Thyroid gland (tissue), 4 donors: ENCODE measurements around the gene COL4A1. TPM values are rescaled to one million over a fixed set of nuclear protein-coding genes. Genes with fewer than 3 reads are reported as not detected.

Experiments used
- DNase-seq, 2 donors: peaks; one replicate each; pipeline ENCODE4 v3.0.0-alpha.2; 2019
- H3K27ac ChIP-seq, 3 donors: fragments of 200-600 bp; sonication (generic); 1 replicate in 2 of 3; 2 replicates in 1 of 3; pipeline ENCODE4 v1.5.1; 2016 to 2019; ENCODE audit warnings: mild to moderate bottlenecking in 1 of 3, moderate library complexity in 1 of 3
- H3K27me3 ChIP-seq: fragments of 200-600 bp; sonication (generic); one replicate; pipeline ENCODE4 v1.5.1; 2019
- H3K36me3 ChIP-seq, 2 donors: fragments of 200-600 bp; sonication (generic); one replicate each; pipeline ENCODE4 v1.5.1; 2016 to 2019
- H3K4me1 ChIP-seq, 2 donors: fragments of 200-600 bp; sonication (generic); one replicate each; pipeline ENCODE4 v1.5.1; 2017 to 2019
- H3K4me3 ChIP-seq, 3 donors: fragments of 200-600 bp; sonication (generic); replicated peaks in 1 of 3; 1 replicate in 2 of 3; 2 replicates in 1 of 3; pipeline ENCODE4 v1.5.1; 2016; ENCODE audit warnings: mild to moderate bottlenecking in 1 of 3
- H3K9me3 ChIP-seq: fragments of 200-600 bp; sonication (generic); one replicate; pipeline ENCODE4 v1.5.1; 2017
- CTCF ChIP-seq, 6 experiments: fragments of 200-600 bp in 3 of 6; fragments of 450-650 bp in 3 of 6; sonication (generic) in 3 of 6; IDR thresholded peaks; one replicate each; pipeline ENCODE4 v1.5.1; 2016 to 2019; ENCODE audit warnings: antibody characterized with exemption in 6 of 6, mild to moderate bottlenecking in 2 of 6, inconsistent platforms in 1 of 6, moderate library complexity in 1 of 6
- POLR2A ChIP-seq, 2 donors: fragments of 450-650 bp; IDR thresholded peaks; one replicate each; pipeline ENCODE4 v1.6.1; 2017; ENCODE audit warnings: antibody characterized with exemption in 2 of 2, mild to moderate bottlenecking in 2 of 2, moderate library complexity in 1 of 2
- WGBS, 2 donors: methylation state at CpG; one replicate each; pipeline ENCODE4 v1.1.5; 2017; 5-methylcytosine and 5-hydroxymethylcytosine counted together
- intact Hi-C: fragments of 100-400 bp; cut with DNase I; formaldehyde crosslinking; loops from one replicate; pipeline ENCODE4 v1.15.1; 2023
- total RNA-seq, 4 donors: library from RNA; depleted of rRNA; stranded (reverse); fragments of >200 nt; gene quantifications; one replicate each; pipeline ENCODE4 v1.2.3, GENCODE V29; 2016

The COL4A1 gene
- total RNA-seq, 4 donors from 2014 or later = 71.3 to 161 (median 112) TPM

GRCh38 chr13:110283736-110284517 lies 23.0 kb downstream of the COL4A1 start:
- WGBS, 2 donors = 82 to 83% methylated on average over 3 to 7 of the region's 7 CpGs
- no peak for DNase-seq
- Histone ChIP-seq H3K36me3 (no peaks in the 10 kb centered on the region), H3K4me3 (no peak overlapping the region), H3K9me3 (no peaks in the 10 kb centered on the region), H3K27ac (no peak overlapping the region), H3K27me3 (no peaks in the 10 kb centered on the region), H3K4me1 (peaks cover 5 to 7% of the 10 kb centered on the region in 2 donors)
- TF ChIP-seq CTCF (IDR thresholded peaks at IDR 0.05) (no peak), POLR2A (IDR thresholded peaks at IDR 0.05) (no peak)
- intact Hi-C loops = no loop called here

DNA sequence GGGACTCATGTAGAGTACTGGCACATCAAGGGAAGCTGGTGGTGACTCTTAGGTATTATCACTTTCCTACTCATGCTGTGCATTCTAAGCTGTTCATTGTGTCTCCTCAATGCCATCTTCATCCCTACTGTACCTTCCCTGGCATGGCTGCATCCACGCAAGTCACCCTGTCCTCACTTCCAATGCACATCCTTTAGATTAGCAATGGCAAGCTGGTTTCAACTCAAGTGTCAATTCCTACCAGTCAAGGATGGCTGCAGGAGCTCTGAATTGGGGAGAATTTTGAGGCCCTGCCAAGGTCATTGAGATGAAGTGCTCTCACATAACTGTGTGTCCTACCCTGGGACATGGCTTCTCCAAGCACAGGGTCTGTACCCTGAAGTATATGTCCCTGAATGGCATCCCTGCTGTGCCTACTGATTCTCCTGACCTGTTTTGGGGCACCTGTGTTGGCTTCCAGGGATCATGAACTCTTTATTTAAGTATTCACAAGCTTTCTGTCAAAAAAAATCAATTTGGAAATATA lies 24.6 kb downstream of the COL4A1 start:
- 77 to 92% methylated on average over 1 of the region's 1 CpG for WGBS, 2 donors
- no peak for TF ChIP-seq CTCF (IDR thresholded peaks at IDR 0.05)
- TF ChIP-seq POLR2A (IDR thresholded peaks at IDR 0.05) = no peak
- no peaks in the 10 kb centered on the region for H3K9me3 ChIP-seq
- H3K4me1 ChIP-seq = peaks cover 5 to 7% of the 10 kb centered on the region in 2 donors
- no peak overlapping the region for H3K4me3 ChIP-seq
- H3K27ac ChIP-seq = no peak overlapping the region
- intact Hi-C loops = no loop called here
- no peaks in the 10 kb centered on the region for H3K36me3 ChIP-seq
- peak; percentile 52 to 54 for DNase-seq
- H3K27me3 ChIP-seq = no peaks in the 10 kb centered on the region

DNA sequence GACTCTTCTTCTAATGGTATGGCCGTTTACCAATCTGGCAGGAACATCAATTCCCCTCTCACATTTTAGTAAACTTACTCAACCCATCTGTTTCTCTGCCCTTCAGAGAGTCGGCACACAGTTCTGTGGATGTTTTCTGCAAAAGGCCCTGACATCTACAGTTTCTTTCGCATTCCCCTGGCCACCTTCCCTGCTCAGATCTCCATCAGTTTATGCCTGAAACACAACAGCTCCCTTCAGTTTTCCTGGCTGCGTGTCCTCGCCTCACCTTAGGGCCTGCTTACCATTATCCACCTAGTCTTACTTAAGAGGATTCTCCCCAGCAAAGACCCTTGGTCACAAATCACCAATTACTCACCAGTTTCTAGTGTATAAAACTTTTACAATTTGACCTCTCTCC lies 25.2 kb downstream of the COL4A1 start:
- H3K4me1 ChIP-seq = peaks cover 2 to 7% of the 10 kb centered on the region in 2 donors
- no peaks in the 10 kb centered on the region for H3K36me3 ChIP-seq
- DNase-seq = no peak
- H3K9me3 ChIP-seq = no peaks in the 10 kb centered on the region
- 93 to 94% methylated on average over 5 of the region's 5 CpGs for WGBS, 2 donors
- H3K27me3 ChIP-seq = no peaks in the 10 kb centered on the region
- intact Hi-C loops = no loop called here
- no peak overlapping the region for H3K27ac ChIP-seq
- no peak overlapping the region for H3K4me3 ChIP-seq
- no peak for TF ChIP-seq POLR2A (IDR thresholded peaks at IDR 0.05)
- TF ChIP-seq CTCF (IDR thresholded peaks at IDR 0.05) = no peak

DNA sequence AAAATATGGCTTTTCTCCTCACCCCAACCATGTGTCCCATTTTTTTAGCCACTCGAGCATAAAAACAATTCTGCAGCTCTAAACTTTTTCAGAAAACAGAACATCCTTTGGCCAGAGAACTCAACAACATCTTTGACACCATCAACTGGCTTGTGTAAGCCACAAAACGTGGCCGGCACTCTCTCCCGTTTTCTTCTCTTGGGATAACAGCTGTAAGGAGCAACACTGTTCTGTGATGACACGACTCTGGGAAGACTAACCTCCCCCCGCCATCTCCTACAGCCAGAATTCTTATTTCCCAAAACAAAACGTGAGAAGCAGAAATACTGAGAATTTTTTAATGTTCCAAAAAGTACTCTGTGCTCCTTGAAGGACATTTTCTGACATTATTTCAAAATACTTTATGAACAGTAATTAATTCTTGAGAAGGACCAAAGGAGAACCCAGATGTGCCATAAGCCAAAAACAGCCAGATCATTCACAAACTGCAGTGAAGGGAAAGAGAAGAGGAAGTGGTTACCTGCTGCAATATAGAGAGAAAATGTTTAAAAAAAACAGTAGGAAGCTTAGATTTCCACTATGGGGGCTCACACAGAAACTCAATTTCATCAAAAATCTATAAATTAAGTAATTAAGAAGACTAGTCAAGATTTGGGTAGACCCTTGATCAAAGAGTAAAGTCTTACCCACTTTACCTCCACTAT lies 25.8 kb downstream of the COL4A1 start:
- 76 to 81% methylated on average over 7 of the region's 7 CpGs for WGBS, 2 donors
- Histone ChIP-seq H3K9me3 (no peaks in the 10 kb centered on the region), H3K4me1 (peaks cover under 1 to 7% of the 10 kb centered on the region in 2 donors), H3K27ac (no peak overlapping the region), H3K27me3 (no peaks in the 10 kb centered on the region), H3K4me3 (no peak overlapping the region), H3K36me3 (no peaks in the 10 kb centered on the region)
- TF ChIP-seq POLR2A (IDR thresholded peaks at IDR 0.05) (no peak), CTCF (IDR thresholded peaks at IDR 0.05) (no peak)
- intact Hi-C loops = no loop called here
- DNase-seq = no peak
